ENCODE results near the gene SMIM12.

Gene SMIM12

GRCh38 chr1:34859446-34860200 is at the start of gene SMIM12:
Gene SMIM12, minus strand, starts transcription at chr1:34859749. Its CDS starts 3,772 bp downstream, at chr1:34855977.
- peak; percentile 79 for DNase-seq

GRCh38 chr1:34908369-34908768 is 48.8 kb upstream of the SMIM12 start:
- DNase-seq: no peak

- DNase-seq: no peak
Measured at GRCh38 chr1:34907487-34908090, 48.0 kb upstream of the SMIM12 start.

GRCh38 chr1:34906756-34907155 is 47.2 kb upstream of the SMIM12 start:
- DNase-seq: no peak

- no peak for DNase-seq
Measured at GRCh38 chr1:34906222-34906621, 46.7 kb upstream of the SMIM12 start.

GRCh38 chr1:34905098-34905459 is 45.5 kb upstream of the SMIM12 start:
- no peak for DNase-seq

- no peak for DNase-seq
Measured at GRCh38 chr1:34904236-34905097, 44.9 kb upstream of the SMIM12 start.

GRCh38 chr1:34901919-34902318 is 42.4 kb upstream of the SMIM12 start:
- DNase-seq: no peak

- DNase-seq: no peak
Measured at GRCh38 chr1:34900775-34901502, 41.4 kb upstream of the SMIM12 start.

GRCh38 chr1:34899906-34900305 is 40.4 kb upstream of the SMIM12 start:
- DNase-seq: no peak

GRCh38 chr1:34899471-34899870 is 39.9 kb upstream of the SMIM12 start:
- no peak for DNase-seq

GRCh38 chr1:34898330-34898761 is 38.8 kb upstream of the SMIM12 start:
- no peak for DNase-seq

GRCh38 chr1:34896612-34897011 is 37.1 kb upstream of the SMIM12 start:
- no peak for DNase-seq

- DNase-seq: no peak
Measured at GRCh38 chr1:34889705-34890104, 30.2 kb upstream of the SMIM12 start.

GRCh38 chr1:34887593-34887992 is 28.0 kb upstream of the SMIM12 start:
- no peak for DNase-seq

- DNase-seq: no peak
Measured at GRCh38 chr1:34885405-34886247, 26.1 kb upstream of the SMIM12 start.

GRCh38 chr1:34884961-34885360 is 25.4 kb upstream of the SMIM12 start:
- DNase-seq: no peak

- DNase-seq: no peak
Measured at GRCh38 chr1:34884536-34884935, 25.0 kb upstream of the SMIM12 start.

GRCh38 chr1:34879230-34879629 is 19.7 kb upstream of the SMIM12 start:
- DNase-seq: no peak

GRCh38 chr1:34876406-34876805 is 16.9 kb upstream of the SMIM12 start:
- no peak for DNase-seq

GRCh38 chr1:34874296-34874952 is 14.9 kb upstream of the SMIM12 start:
- DNase-seq: no peak

- DNase-seq: no peak
Measured at GRCh38 chr1:34872133-34872503, 12.6 kb upstream of the SMIM12 start.
